ENCODE results near the gene SALL3.

DNA sequence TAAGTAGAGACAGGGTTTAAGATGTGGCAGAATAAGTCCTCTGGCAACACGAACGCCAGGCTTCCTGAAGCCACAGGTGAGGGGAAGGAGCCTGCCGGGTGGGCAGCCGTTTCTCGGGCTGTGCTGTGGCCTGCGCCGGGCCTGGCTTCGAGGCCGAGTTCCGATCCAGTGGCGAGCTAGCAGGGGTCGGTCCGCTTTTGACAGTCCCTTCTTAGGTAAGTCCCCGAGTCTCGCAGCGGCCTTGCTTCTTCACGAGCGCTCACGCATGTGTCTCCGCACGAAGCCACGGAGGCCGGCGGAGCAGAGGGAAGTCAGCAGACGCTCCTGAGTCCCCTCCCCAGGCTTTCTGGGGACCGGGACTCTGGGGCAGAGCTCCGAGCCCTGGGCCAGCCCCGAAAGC, 26.0 kb downstream of the SALL3 start:
- TF ChIP-seq, protein P1, sequence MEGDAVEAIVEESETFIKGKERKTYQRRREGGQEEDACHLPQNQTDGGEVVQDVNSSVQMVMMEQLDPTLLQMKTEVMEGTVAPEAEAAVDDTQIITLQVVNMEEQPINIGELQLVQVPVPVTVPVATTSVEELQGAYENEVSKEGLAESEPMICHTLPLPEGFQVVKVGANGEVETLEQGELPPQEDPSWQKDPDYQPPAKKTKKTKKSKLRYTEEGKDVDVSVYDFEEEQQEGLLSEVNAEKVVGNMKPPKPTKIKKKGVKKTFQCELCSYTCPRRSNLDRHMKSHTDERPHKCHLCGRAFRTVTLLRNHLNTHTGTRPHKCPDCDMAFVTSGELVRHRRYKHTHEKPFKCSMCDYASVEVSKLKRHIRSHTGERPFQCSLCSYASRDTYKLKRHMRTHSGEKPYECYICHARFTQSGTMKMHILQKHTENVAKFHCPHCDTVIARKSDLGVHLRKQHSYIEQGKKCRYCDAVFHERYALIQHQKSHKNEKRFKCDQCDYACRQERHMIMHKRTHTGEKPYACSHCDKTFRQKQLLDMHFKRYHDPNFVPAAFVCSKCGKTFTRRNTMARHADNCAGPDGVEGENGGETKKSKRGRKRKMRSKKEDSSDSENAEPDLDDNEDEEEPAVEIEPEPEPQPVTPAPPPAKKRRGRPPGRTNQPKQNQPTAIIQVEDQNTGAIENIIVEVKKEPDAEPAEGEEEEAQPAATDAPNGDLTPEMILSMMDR (conservative IDR thresholded peaks at IDR 0.05): no peak
- TF ChIP-seq ZFX (IDR thresholded peaks at IDR 0.05): no peak

Measured in C4-2B (cell line).